Spinal cord (tissue), 10 donors: ENCODE results near the gene IL25. TPM values are rescaled to one million over a fixed set of nuclear protein-coding genes. Genes with fewer than 3 reads are reported as not detected.
"Not testable (repeated sequence)": the region's sequence is repeated elsewhere in the genome, so short reads cannot be mapped to it uniquely, and the experiment has no call there.

Experiments used
- DNase-seq, 6 donors: peaks; one replicate each; pipeline versions ENCODE4 v3.0.0 to v3.0.0-alpha.2; 2013 to 2015; ENCODE audit warnings: low spot score in 6 of 6, low read depth in 4 of 6
- H3K27ac ChIP-seq: one replicate; pipeline ENCODE4 v1.5.1; 2013; ENCODE audit warnings: low read depth, low read length, control low read depth
- H3K27me3 ChIP-seq: one replicate; pipeline ENCODE4 v1.6.1; 2013; ENCODE audit warnings: low read length; ENCODE audit not compliant: control insufficient read depth, insufficient read depth
- H3K36me3 ChIP-seq: one replicate; pipeline ENCODE4 v1.6.1; 2013; ENCODE audit warnings: low read length; ENCODE audit not compliant: control insufficient read depth, insufficient read depth
- H3K4me1 ChIP-seq: one replicate; pipeline ENCODE4 v1.6.1; 2013; ENCODE audit warnings: low read length; ENCODE audit not compliant: control insufficient read depth, insufficient read depth
- H3K4me3 ChIP-seq: one replicate; pipeline ENCODE4 v1.5.1; 2013; ENCODE audit warnings: low read depth, low read length, control low read depth
- H3K9me3 ChIP-seq: one replicate; pipeline ENCODE4 v1.6.1; 2013; ENCODE audit warnings: low read length; ENCODE audit not compliant: control insufficient read depth, insufficient read depth
- WGBS: methylation state at CpG from one replicate; pipeline ENCODE4 v1.1.5; 2013; ENCODE audit warnings: missing lambda C conversion rate; ENCODE audit not compliant: insufficient coverage; 5-methylcytosine and 5-hydroxymethylcytosine counted together
- polyA plus RNA-seq, 2 donors: library from polyadenylated mRNA; unstranded; fragments of 120-200 nt; gene quantifications; one replicate each; pipeline ENCODE4 v1.2.1, GENCODE V29; 2013; ENCODE audit not compliant: insufficient read length in 2 of 2
- total RNA-seq, 2 donors: library from RNA; depleted of rRNA in 1 of 2; stranded (reverse); fragments of 120-200 nt in 1 of 2; fragments of >200 nt in 1 of 2; gene quantifications; one replicate each; pipeline versions ENCODE4 v1.2.3 to v1.2.4, GENCODE V29; 2013 to 2014
- donor health status: healthy.

Gene IL25
- total and polyA plus RNA-seq, 4 donors = not detected

GRCh38 chr14:23386999-23387398 is 14.4 kb downstream of the IL25 start:
- Histone ChIP-seq H3K4me1 (peaks cover under 1% of the 10 kb centered on the region), H3K27ac (no peak overlapping the region), H3K4me3 (no peak overlapping the region), H3K9me3 (no peaks in the 10 kb centered on the region), H3K27me3 (no peaks in the 10 kb centered on the region), H3K36me3 (no peaks in the 10 kb centered on the region)
- no CpG with 5 or more reads among the region's 1 CpG for WGBS
- DNase-seq = no peak

- no peaks in the 10 kb centered on the region for H3K36me3 ChIP-seq
- H3K4me1 ChIP-seq = no peaks in the 10 kb centered on the region
- H3K27me3 ChIP-seq = no peaks in the 10 kb centered on the region
- no peaks in the 10 kb centered on the region for H3K9me3 ChIP-seq
- no peak for DNase-seq
- H3K27ac ChIP-seq = no peak overlapping the region
- no peak overlapping the region for H3K4me3 ChIP-seq
- WGBS = 88% methylated on average over 20 of the region's 26 CpGs
Observed at GRCh38 chr14:23387916-23388882, 15.6 kb downstream of the IL25 start.

- Histone ChIP-seq H3K4me1 (no peaks in the 10 kb centered on the region), H3K36me3 (no peaks in the 10 kb centered on the region)
- WGBS = 87% methylated on average over 7 of the region's 8 CpGs
Observed at GRCh38 chr14:23388996-23389395, 16.4 kb downstream of the IL25 start.

GRCh38 chr14:23389396-23389795 is 16.8 kb downstream of the IL25 start:
- 84% methylated on average over 12 of the region's 12 CpGs for WGBS
- H3K9me3 ChIP-seq = no peaks in the 10 kb centered on the region

More at GRCh38 chr14:23388996-23389395, 16.4 kb downstream of the IL25 start:
- H3K27me3 ChIP-seq = no peaks in the 10 kb centered on the region
- H3K27ac ChIP-seq = no peak overlapping the region
- no peaks in the 10 kb centered on the region for H3K9me3 ChIP-seq
- H3K4me3 ChIP-seq = no peak overlapping the region
- no peak for DNase-seq

GRCh38 chr14:23389871-23390270 is 17.3 kb downstream of the IL25 start:
- not testable (repeated sequence) for H3K4me3 ChIP-seq, DNase-seq, H3K27me3 ChIP-seq, H3K27ac ChIP-seq, H3K9me3 ChIP-seq, H3K4me1 ChIP-seq, H3K36me3 ChIP-seq
- WGBS = no CpG with 5 or more reads among the region's 19 CpGs

More at GRCh38 chr14:23389396-23389795, 16.8 kb downstream of the IL25 start:
- DNase-seq = no peak
- no peaks in the 10 kb centered on the region for H3K4me1 ChIP-seq
- H3K4me3 ChIP-seq = no peak overlapping the region
- no peaks in the 10 kb centered on the region for H3K27me3 ChIP-seq
- no peaks in the 10 kb centered on the region for H3K36me3 ChIP-seq
- H3K27ac ChIP-seq = no peak overlapping the region

GRCh38 chr14:23392613-23393012 is 20.0 kb downstream of the IL25 start:
- Histone ChIP-seq H3K27ac (no peak overlapping the region), H3K4me3 (no peak overlapping the region), H3K36me3 (no peaks in the 10 kb centered on the region), H3K27me3 (no peaks in the 10 kb centered on the region), H3K9me3 (no peaks in the 10 kb centered on the region), H3K4me1 (no peaks in the 10 kb centered on the region)
- WGBS = 77% methylated on average over 6 of the region's 7 CpGs
- DNase-seq = no peak

- H3K4me1 ChIP-seq = no peaks in the 10 kb centered on the region
- H3K36me3 ChIP-seq = no peaks in the 10 kb centered on the region
- H3K27me3 ChIP-seq = no peaks in the 10 kb centered on the region
- H3K9me3 ChIP-seq = no peaks in the 10 kb centered on the region
- DNase-seq = no peak
- H3K27ac ChIP-seq = no peak overlapping the region
- no peak overlapping the region for H3K4me3 ChIP-seq
- WGBS = 96% methylated on average over 3 of the region's 10 CpGs
Observed at GRCh38 chr14:23396126-23396525, 23.5 kb downstream of the IL25 start.

- 92% methylated on average over 8 of the region's 10 CpGs for WGBS
- H3K4me3 ChIP-seq = no peak overlapping the region
- H3K4me1 ChIP-seq = no peaks in the 10 kb centered on the region
- no peaks in the 10 kb centered on the region for H3K36me3 ChIP-seq
- DNase-seq = no peak
- H3K27ac ChIP-seq = no peak overlapping the region
- H3K9me3 ChIP-seq = no peaks in the 10 kb centered on the region
- no peaks in the 10 kb centered on the region for H3K27me3 ChIP-seq
Observed at GRCh38 chr14:23396781-23397407, 24.3 kb downstream of the IL25 start.

- Histone ChIP-seq H3K4me3 (no peak overlapping the region), H3K4me1 (no peaks in the 10 kb centered on the region), H3K27me3 (no peaks in the 10 kb centered on the region), H3K36me3 (no peaks in the 10 kb centered on the region), H3K27ac (no peak overlapping the region), H3K9me3 (no peaks in the 10 kb centered on the region)
- WGBS = 90% methylated on average over 3 of the region's 4 CpGs
- DNase-seq = no peak
Observed at GRCh38 chr14:23398348-23398747, 25.7 kb downstream of the IL25 start.
